Left ventricle myocardium inferior (tissue), 1 donor: ENCODE results near the gene ABHD4. TPM values are rescaled to one million over a fixed set of nuclear protein-coding genes. Genes with fewer than 3 reads are reported as not detected.
A peak's percentile ranks its signal among the peaks of the same experiment; 100 is the strongest.

Source experiments
- DNase-seq: peaks from one replicate; pipeline ENCODE4 v3.0.0-alpha.2; 2020
- H3K27ac ChIP-seq: fragments of 200-600 bp; replicated peaks from 2 replicates; pipeline ENCODE4 v1.8.0; 2021
- H3K27me3 ChIP-seq: fragments of 200-600 bp; 2 replicates; pipeline ENCODE4 v1.8.0; 2021; ENCODE audit warnings: low read depth
- H3K36me3 ChIP-seq: fragments of 200-600 bp; 2 replicates; pipeline ENCODE4 v1.8.0; 2021
- H3K4me1 ChIP-seq: fragments of 200-600 bp; 2 replicates; pipeline ENCODE4 v1.8.0; 2021
- H3K4me3 ChIP-seq: fragments of 200-600 bp; 2 replicates; pipeline ENCODE4 v1.8.0; 2021; ENCODE audit warnings: mild to moderate bottlenecking, moderate library complexity
- H3K9me3 ChIP-seq: fragments of 200-600 bp; replicated peaks from 2 replicates; pipeline ENCODE4 v1.8.0; 2021
- CTCF ChIP-seq: fragments of 200-600 bp; IDR thresholded peaks from 2 replicates; pipeline ENCODE4 v1.8.0; 2021; ENCODE audit warnings: antibody characterized with exemption, mild to moderate bottlenecking, borderline replicate concordance
- intact Hi-C: fragments of 100-400 bp; cut with micrococcal nuclease; formaldehyde crosslinking; loops from one replicate; pipeline ENCODE4 v1.11.0; 2022
- total RNA-seq: library from RNA; stranded (reverse); fragmentation: NEBNext Ultra II Directional; extraction: Animal tissue kit (Norgen Biotek cat#: 25700); gene quantifications from one replicate; pipeline ENCODE4 v1.2.1, GENCODE V29; 2021
- donor health status: DM: no; HTN: yes; CAD: no; lungs with severe emphysema.

Gene ABHD4
- total RNA-seq, 1 donor from 2014 or later, result 23.2 TPM

DNA sequence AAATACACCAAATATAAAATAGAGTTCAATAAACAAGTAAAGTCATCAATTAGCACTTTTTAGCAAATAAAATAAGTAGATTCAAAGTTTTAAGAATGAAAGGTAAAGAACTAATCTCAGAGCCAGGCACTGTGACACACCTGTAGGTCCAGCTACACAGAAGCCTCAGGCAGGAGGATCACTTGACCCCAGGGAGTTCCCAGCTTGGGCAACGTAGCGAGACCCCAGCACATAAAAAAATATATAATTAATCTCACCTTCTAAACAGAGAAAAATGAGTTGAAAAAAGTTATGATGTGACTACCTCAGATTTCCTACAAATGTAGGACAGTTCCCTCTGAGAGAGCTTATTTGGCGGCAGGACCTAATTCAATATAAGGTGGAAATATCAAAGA, 28.4 kb upstream of the ABHD4 start:
- intact Hi-C loops, result loop anchor here (10.0 kb wide), 2 partner anchors 75 to 285 kb away; partner anchors contain the start of gene OR6J1
- Histone ChIP-seq H3K36me3 (peaks cover 57% of the 10 kb centered on the region), H3K4me1 (peaks cover 32% of the 10 kb centered on the region), H3K9me3 (no peaks in the 10 kb centered on the region), H3K4me3 (no peak overlapping the region), H3K27me3 (no peaks in the 10 kb centered on the region), H3K27ac (no peak overlapping the region)
- no peak for DNase-seq
- TF ChIP-seq CTCF, result no peak

- DNase-seq, result no peak
- peak; percentile 86 for TF ChIP-seq CTCF
- Histone ChIP-seq H3K4me1 (peaks cover 26% of the 10 kb centered on the region), H3K4me3 (no peak overlapping the region), H3K27me3 (no peaks in the 10 kb centered on the region), H3K27ac (peak overlapping the region; percentile 30), H3K36me3 (peaks cover 59% of the 10 kb centered on the region), H3K9me3 (no peaks in the 10 kb centered on the region)
- intact Hi-C loops, result loop anchor here (10.0 kb wide), 1 partner anchor 74 kb away; the partner anchor contains the start of gene OR6J1
Measured at GRCh38 chr14:22570132-22570949, 27.8 kb upstream of the ABHD4 start.

DNA sequence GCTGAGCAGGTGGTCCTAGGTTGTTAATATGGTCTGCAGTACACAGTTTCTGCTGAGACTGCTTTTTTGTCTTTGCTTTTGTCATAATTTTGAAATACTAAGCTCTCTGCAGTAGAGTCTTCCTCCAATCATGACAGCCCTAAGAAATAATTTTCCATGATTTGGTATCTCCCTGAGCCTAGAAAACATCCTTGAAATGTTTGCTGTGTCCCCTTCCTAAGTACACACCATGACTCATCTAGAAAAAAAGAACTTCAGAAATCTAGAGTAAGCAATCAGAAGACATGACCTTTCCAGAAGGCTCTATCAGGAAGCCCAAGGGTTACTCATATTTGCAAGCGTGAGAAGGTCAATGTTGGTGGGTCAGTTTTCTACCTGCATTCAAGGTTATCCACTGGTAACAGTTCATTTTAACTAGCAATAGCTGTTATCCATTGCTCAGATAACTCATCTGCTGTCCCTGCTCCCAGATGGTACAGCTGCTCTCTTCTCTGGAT, 25.5 kb upstream of the ABHD4 start:
- Histone ChIP-seq H3K4me3 (no peak overlapping the region), H3K9me3 (no peaks in the 10 kb centered on the region), H3K4me1 (peaks cover 14% of the 10 kb centered on the region), H3K36me3 (peaks cover 61% of the 10 kb centered on the region), H3K27me3 (no peaks in the 10 kb centered on the region), H3K27ac (no peak overlapping the region)
- intact Hi-C loops, result loop anchor here (10.0 kb wide), 1 partner anchor 72 kb away; the partner anchor contains the start of gene OR6J1
- no peak for DNase-seq
- no peak for TF ChIP-seq CTCF

DNA sequence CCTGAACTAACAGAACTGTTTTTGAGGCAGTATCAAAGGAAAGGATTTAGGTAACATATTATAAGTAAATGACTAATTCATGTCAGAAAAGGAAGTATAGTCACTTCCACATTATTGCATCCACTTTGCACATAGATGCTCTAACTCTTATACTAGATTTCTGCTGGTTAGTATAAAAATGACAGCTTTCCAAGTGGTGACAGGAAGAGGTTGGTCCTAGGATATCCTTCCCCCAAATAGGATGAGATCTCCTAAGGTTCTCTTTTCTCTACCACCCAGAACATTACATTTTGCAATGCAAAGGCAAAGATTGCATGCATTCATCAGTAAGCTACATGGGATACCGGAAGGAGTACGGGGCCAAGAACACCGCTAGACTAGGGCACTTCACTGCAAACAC, 24.3 kb upstream of the ABHD4 start:
- H3K4me1 ChIP-seq, result peaks cover 12% of the 10 kb centered on the region
- H3K27ac ChIP-seq, result no peak overlapping the region
- intact Hi-C loops, result loop anchor here (10.0 kb wide), 1 partner anchor 71 kb away; the partner anchor contains the start of gene OR6J1
- H3K9me3 ChIP-seq, result no peaks in the 10 kb centered on the region
- DNase-seq, result no peak
- TF ChIP-seq CTCF, result no peak
- no peaks in the 10 kb centered on the region for H3K27me3 ChIP-seq
- peaks cover 55% of the 10 kb centered on the region for H3K36me3 ChIP-seq
- no peak overlapping the region for H3K4me3 ChIP-seq

DNA sequence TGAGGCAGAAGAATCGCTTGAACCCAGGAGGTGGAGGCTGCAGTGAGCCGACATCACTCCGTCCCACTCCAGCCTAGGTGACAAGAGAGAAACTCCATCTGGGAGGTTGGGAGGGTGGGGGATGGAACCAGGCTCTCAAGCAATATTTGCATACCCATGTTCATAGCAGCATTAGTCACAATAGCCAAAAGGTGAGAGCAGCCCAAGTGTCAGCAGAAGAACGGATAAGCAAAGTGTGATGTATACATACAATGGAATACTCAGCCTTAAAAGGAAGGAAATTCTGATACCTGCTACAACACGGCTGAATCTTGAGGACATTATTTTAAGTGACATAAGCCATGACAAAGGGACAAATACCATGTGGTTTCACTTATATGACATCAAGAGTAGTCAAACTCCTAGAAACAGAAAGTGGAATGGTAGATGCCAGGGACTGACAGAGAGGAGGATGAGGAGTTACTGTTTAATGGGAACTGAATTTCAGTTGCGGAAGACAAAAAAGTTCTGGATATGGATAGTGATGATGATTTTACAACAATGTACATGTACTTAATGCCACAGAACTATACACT, 20.7 kb upstream of the ABHD4 start:
- H3K9me3 ChIP-seq, result no peaks in the 10 kb centered on the region
- peaks cover 9% of the 10 kb centered on the region for H3K4me1 ChIP-seq
- no peak for DNase-seq
- no peak overlapping the region for H3K27ac ChIP-seq
- H3K27me3 ChIP-seq, result no peaks in the 10 kb centered on the region
- H3K36me3 ChIP-seq, result peaks cover 33% of the 10 kb centered on the region
- intact Hi-C loops, result loop anchor here (10.0 kb wide), 1 partner anchor 67 kb away; the partner anchor contains the start of gene OR6J1
- TF ChIP-seq CTCF, result no peak
- no peak overlapping the region for H3K4me3 ChIP-seq
